GM13977 (cell line): ENCODE data around the gene INHBB.

ENCODE experiments used
- DNase-seq: peaks from one replicate; pipeline ENCODE4 v3.0.0; 2012; ENCODE audit warnings: low spot score
- in situ Hi-C: fragments of 300-500 bp; cut with MboI; formaldehyde crosslinking; loops from one replicate; pipeline ENCODE4 v1.12.0; 2022; ENCODE audit warnings: low sequenced_read_pairs, low pct_unique_long_range_greater_than_20kb, mixed read lengths, inconsistent platforms; ENCODE audit not compliant: unreplicated experiment
- TF ChIP-seq, protein P1 (sequence below): IDR thresholded peaks from 2 replicates; pipeline ENCODE4 v1.5.1; 2012; ENCODE audit warnings: mild to moderate bottlenecking, control low read depth; ENCODE audit not compliant: insufficient read depth; ENCODE audit errors: extremely low read depth, missing control alignments

Gene INHBB

DNA sequence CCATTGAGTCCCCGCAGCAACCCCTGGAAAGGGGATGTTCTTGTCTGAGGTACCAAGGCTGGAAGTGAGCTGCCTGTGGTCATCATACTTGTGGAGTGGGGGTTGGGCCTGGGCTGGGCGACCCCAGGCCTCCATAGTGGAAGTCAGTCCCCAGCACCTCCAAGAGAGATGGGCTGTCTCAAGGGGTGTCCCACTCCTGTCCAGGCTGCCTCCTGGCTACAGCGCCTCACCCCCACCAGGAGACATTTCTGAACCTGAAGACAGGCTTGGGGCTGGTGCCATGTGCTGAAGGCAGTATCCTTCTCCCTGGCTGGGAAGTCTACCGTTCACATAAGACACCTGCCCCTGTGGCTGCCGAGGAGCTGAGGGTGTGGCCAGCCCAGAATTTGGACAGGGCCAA, 28.9 kb downstream of the INHBB start:
- TF ChIP-seq, protein P1, sequence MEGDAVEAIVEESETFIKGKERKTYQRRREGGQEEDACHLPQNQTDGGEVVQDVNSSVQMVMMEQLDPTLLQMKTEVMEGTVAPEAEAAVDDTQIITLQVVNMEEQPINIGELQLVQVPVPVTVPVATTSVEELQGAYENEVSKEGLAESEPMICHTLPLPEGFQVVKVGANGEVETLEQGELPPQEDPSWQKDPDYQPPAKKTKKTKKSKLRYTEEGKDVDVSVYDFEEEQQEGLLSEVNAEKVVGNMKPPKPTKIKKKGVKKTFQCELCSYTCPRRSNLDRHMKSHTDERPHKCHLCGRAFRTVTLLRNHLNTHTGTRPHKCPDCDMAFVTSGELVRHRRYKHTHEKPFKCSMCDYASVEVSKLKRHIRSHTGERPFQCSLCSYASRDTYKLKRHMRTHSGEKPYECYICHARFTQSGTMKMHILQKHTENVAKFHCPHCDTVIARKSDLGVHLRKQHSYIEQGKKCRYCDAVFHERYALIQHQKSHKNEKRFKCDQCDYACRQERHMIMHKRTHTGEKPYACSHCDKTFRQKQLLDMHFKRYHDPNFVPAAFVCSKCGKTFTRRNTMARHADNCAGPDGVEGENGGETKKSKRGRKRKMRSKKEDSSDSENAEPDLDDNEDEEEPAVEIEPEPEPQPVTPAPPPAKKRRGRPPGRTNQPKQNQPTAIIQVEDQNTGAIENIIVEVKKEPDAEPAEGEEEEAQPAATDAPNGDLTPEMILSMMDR = no peak
- in situ Hi-C loops = no loop called here
- DNase-seq = no peak

DNA sequence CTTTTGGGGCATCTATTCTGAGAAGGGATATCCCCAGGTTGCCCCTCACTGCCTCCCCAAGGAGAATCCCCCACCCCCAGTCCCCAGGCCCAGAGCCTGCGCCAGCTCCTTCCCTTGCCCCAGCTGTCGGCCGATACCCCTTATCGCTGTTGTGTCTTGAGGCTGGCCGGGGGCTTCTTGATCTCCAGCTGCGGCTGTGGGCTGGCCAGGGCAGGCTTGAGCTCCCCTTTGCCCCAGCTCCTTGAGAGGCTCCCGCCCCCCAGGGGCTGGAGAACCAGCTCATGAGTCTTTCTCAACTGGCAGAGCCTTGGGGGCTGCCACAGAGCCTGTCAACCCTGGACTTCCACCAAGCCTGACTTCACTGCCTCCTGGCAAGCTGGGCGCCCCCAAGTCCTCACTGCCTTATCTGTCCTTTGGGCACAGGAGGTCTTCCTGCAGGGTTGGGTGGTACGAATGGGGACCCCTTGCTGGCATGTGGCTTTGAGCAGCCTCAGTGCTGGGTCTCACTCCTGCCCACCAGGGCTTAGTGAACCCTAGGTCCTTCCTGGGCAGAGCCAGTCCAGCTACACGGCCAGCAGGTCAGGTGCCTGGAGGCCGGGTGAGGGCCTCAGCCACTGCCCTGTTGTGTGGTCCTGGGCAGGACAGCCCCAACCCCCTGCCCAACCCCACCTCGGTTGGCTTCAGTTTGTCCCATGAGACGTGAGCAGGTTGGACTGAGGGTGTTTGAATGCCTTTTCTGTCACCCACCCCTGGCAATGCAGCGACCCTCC, 29.5 kb downstream of the INHBB start:
- TF ChIP-seq, protein P1 = no peak
- in situ Hi-C loops = no loop called here
- DNase-seq = no peak

DNA sequence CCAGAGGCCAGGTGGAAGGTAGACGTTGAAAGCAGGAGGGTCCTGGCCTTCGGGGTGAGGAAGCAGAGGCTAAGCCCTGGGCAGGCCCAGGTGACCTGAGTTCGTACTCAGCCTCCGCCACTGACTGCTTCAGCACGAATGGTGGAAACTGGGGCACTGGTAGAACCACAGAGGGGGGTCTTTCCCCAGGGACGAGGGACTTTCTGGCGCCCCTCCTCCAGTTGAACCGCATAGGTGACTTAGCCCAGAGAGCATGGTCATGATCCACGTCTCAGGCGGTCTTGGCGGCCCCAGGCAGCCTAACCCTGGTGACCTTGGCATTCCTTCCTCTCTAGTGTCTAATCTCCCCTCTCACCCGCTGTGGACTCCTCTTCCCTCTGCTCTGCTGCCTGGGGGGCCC, 30.2 kb downstream of the INHBB start:
- no peak for DNase-seq
- TF ChIP-seq, protein P1 = no peak
- in situ Hi-C loops = no loop called here

DNA sequence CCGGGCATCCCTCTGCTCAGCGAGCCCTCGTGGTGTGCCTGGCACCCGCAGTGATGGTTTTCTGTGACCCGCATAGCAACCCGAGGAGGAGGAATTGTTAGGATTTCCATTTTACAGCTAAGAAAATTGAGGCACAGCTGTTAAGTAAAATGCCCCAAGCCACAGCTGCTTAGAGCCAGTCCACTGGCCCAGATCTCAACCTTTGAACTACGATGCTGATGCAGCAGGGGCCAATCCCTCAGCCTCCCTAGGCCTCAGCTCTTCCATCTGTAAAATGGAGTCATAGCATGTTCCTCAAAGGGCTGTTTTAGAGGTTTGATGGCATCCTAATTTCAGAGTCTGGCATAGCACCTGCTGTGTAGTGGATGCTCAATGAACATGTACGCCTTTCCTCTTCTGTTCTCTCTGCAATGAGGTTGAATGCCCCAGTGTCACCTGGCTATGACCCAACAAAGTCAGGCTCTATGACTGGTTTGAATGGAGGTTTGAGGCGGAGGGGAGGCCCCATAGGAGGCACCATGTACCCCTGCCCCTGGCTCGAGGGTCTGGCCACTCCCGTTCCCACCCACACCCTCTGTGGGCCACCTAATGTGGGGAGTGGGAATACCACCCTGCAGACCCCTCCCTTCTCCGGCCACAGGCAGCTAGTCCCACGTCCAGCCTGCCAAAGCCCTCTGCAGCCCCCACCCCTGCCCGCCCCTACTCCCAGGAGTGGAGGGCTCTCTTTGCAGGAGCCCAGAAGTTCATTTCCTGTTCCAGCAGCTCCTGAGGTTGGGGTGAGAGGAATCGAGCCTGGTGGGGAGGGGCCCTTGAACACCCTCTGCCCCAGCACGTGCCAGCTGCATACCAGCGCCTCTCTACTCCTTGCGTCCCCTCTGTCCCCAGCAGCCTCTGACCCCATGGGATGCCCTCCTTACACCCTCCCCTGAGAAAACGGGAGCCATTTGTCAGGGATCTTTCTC, 31.0 kb downstream of the INHBB start:
- in situ Hi-C loops = no loop called here
- TF ChIP-seq, protein P1 = no peak
- no peak for DNase-seq

DNA sequence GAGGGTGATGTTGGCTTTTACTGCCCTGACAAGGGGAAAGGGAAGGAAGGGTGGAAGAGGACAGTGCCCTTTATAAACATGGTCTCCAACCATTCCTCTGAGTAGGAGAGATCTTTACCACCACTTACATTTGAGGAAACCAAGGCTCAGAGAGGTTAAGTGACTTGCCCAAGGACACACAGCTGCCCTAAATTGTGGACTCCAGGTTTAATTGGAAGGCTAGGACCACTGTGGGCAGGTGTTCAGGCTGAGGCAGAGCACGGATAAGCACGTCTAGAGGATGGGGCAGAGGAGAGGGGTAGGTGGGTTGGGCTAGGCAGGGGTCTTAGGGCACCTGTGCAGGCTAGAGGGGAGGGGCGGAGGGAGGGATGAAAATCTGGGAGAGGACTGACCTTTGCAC, 32.7 kb downstream of the INHBB start:
- TF ChIP-seq, protein P1 = no peak
- in situ Hi-C loops = no loop called here
- DNase-seq = no peak

DNA sequence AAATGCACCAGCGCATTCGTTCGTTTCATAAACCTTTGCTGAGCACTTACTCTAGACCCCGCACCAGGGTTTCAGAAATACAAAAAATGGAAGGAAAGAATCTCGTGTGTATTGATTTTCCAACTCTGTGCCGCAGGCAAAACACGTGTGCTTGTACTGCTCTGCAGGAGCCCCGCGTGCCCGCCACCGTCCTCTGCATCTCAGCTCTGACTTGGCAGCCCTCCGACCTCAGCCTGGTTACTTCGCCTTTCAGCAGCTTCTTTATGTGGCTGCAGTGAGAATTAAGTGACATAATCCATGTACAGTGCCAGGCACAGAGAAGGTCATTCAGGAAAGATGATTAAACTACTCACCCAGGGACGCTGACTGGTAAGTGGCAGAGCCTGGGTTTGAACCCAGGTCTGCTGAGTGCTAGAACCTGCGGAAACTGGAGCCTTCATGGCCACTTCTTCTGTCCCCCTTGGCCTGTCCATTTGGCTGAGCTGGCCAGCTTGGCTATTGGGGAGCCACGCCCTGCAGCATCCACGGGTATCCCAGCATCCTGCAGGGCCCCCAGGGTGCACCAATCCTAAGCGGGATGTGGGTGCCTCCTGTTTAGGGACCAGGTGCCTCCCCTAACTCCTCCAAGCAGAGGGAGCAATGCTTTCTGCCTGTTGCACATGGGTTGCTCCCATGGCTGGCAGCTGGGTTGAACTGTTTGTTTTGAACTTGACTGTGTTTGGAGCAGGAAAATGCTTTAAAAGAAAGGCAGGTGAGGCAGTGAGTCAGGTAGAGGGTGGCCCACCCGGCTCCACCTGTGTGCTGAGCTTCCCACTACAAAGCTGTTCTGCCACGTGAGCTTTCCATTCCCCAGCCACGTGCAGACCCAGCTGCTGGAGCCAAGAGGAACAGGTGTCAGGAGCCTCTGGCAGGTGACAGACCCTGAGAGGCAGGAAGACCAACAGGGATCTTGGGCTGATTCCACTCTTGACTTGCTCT, 34.3 kb downstream of the INHBB start:
- no peak for DNase-seq
- in situ Hi-C loops = no loop called here
- TF ChIP-seq, protein P1 = no peak
